MM.1S (cell line): ENCODE data around the gene MYL10.
A peak's percentile ranks its signal among the peaks of the same experiment; 100 is the strongest.

Experiments used
- DNase-seq: peaks from one replicate; pipeline ENCODE4 v3.0.0-alpha.2; 2015
- H2AFZ ChIP-seq: fragments of 300-600 bp; sonication (generic); 2 replicates; pipeline ENCODE4 v1.6.0; 2016; ENCODE audit warnings: antibody characterized with exemption, low read length
- H3F3A ChIP-seq: fragments of 300-600 bp; sonication (generic); 2 replicates; pipeline ENCODE4 v1.6.1; 2016; ENCODE audit warnings: mild to moderate bottlenecking, antibody characterized with exemption, low read length, moderate library complexity, mixed read lengths; ENCODE audit not compliant: insufficient read depth
- H3K27ac ChIP-seq: fragments of 300-600 bp; sonication (generic); 2 replicates; pipeline ENCODE4 v1.5.1; 2016; ENCODE audit warnings: mild to moderate bottlenecking, low read length
- H3K27me3 ChIP-seq: fragments of 300-600 bp; sonication (generic); replicated peaks from 2 replicates; pipeline ENCODE4 v1.6.0; 2016; ENCODE audit warnings: low read length; ENCODE audit not compliant: insufficient read depth
- H3K36me3 ChIP-seq: fragments of 300-600 bp; sonication (generic); replicated peaks from 2 replicates; pipeline ENCODE4 v1.6.1; 2016; ENCODE audit warnings: mild to moderate bottlenecking, low read length, mixed read lengths; ENCODE audit not compliant: insufficient read depth
- H3K4me1 ChIP-seq: fragments of 300-600 bp; sonication (generic); 2 replicates; pipeline ENCODE4 v1.6.1; 2016; ENCODE audit warnings: low read length, mixed read lengths
- H3K4me2 ChIP-seq: fragments of 300-600 bp; sonication (generic); 2 replicates; pipeline ENCODE4 v1.6.0; 2016; ENCODE audit warnings: low read depth, low read length
- H3K4me3 ChIP-seq: fragments of 300-600 bp; sonication (generic); 2 replicates; pipeline ENCODE4 v1.5.1; 2016; ENCODE audit warnings: low read length, mixed read lengths
- H3K79me2 ChIP-seq: fragments of 300-600 bp; sonication (generic); 2 replicates; pipeline ENCODE4 v1.6.1; 2016; ENCODE audit warnings: mixed run types, low read length, mixed read lengths
- H3K9ac ChIP-seq: fragments of 300-600 bp; sonication (generic); 2 replicates; pipeline ENCODE4 v1.6.1; 2016; ENCODE audit warnings: low read length, mixed read lengths
- H3K9me2 ChIP-seq: fragments of 300-600 bp; sonication (generic); replicated peaks from 2 replicates; pipeline ENCODE4 v1.6.1; 2016; ENCODE audit warnings: mild to moderate bottlenecking, low read length, mixed read lengths; ENCODE audit not compliant: insufficient read depth
- H3K9me3 ChIP-seq: fragments of 300-600 bp; sonication (generic); replicated peaks from 2 replicates; pipeline ENCODE4 v1.6.1; 2016; ENCODE audit warnings: mild to moderate bottlenecking, low read length, mixed read lengths; ENCODE audit not compliant: insufficient read depth
- H4K20me1 ChIP-seq: fragments of 300-600 bp; sonication (generic); 2 replicates; pipeline ENCODE4 v1.6.1; 2016; ENCODE audit warnings: mild to moderate bottlenecking, low read length, moderate library complexity, mixed read lengths; ENCODE audit not compliant: insufficient read depth
- CTCF ChIP-seq: fragments of 300-600 bp; sonication (generic); IDR thresholded peaks from 2 replicates; pipeline ENCODE4 v1.5.1; 2016; ENCODE audit warnings: antibody characterized with exemption, low read length, mixed read lengths
- EZH2 ChIP-seq: fragments of 300-600 bp; sonication (generic); optimal IDR thresholded peaks from 2 replicates; pipeline ENCODE3; 2017; ENCODE audit warnings: low read depth, mild to moderate bottlenecking, antibody characterized with exemption, low read length, mixed read lengths
- EZH2phosphoT487 ChIP-seq: fragments of 300-600 bp; sonication (generic); IDR thresholded peaks from 2 replicates; pipeline ENCODE4 v1.6.1; 2018; ENCODE audit warnings: antibody characterized with exemption, low read length

The MYL10 gene

GRCh38 chr7:101671371-101672356, 42.6 kb upstream of the MYL10 start:
- H3K4me2 ChIP-seq, result no peak overlapping the region
- H3K9me3 ChIP-seq, result no peaks in the 10 kb centered on the region

GRCh38 chr7:101669307-101669706, 40.2 kb upstream of the MYL10 start:
- Histone ChIP-seq H2AFZ (no peak overlapping the region), H3K4me2 (no peak overlapping the region), H3K9me3 (no peaks in the 10 kb centered on the region), H3K9me2 (no peaks in the 10 kb centered on the region), H3K27me3 (no peaks in the 10 kb centered on the region), H3F3A (no peaks in the 10 kb centered on the region), H3K9ac (no peak overlapping the region), H4K20me1 (no peaks in the 10 kb centered on the region), H3K4me1 (no peaks in the 10 kb centered on the region), H3K27ac (no peak overlapping the region), H3K79me2 (no peaks in the 10 kb centered on the region), H3K36me3 (no peaks in the 10 kb centered on the region), H3K4me3 (no peak overlapping the region)
- peak; percentile 38 for TF ChIP-seq CTCF
- TF ChIP-seq EZH2, result no peak
- no peak for DNase-seq

More at GRCh38 chr7:101671371-101672356, 42.6 kb upstream of the MYL10 start:
- no peaks in the 10 kb centered on the region for H3F3A ChIP-seq
- H3K27me3 ChIP-seq, result no peaks in the 10 kb centered on the region
- H4K20me1 ChIP-seq, result no peaks in the 10 kb centered on the region
- H3K4me3 ChIP-seq, result no peak overlapping the region
- H3K9me2 ChIP-seq, result no peaks in the 10 kb centered on the region
- no peak for TF ChIP-seq EZH2
- no peak for TF ChIP-seq EZH2phosphoT487
- no peak for TF ChIP-seq CTCF
- no peaks in the 10 kb centered on the region for H3K79me2 ChIP-seq
- DNase-seq, result no peak
- H3K9ac ChIP-seq, result no peak overlapping the region
- no peaks in the 10 kb centered on the region for H3K36me3 ChIP-seq
- H3K27ac ChIP-seq, result no peak overlapping the region
- no peaks in the 10 kb centered on the region for H3K4me1 ChIP-seq
- H2AFZ ChIP-seq, result no peak overlapping the region

GRCh38 chr7:101668726-101669125, 39.6 kb upstream of the MYL10 start:
- no peaks in the 10 kb centered on the region for H4K20me1 ChIP-seq
- no peak for TF ChIP-seq EZH2phosphoT487
- TF ChIP-seq CTCF, result no peak
- TF ChIP-seq EZH2, result no peak
- no peak overlapping the region for H2AFZ ChIP-seq
- no peaks in the 10 kb centered on the region for H3K27me3 ChIP-seq
- H3K9me2 ChIP-seq, result no peaks in the 10 kb centered on the region
- H3K27ac ChIP-seq, result no peak overlapping the region
- H3K79me2 ChIP-seq, result no peaks in the 10 kb centered on the region
- H3K4me2 ChIP-seq, result no peak overlapping the region
- H3K36me3 ChIP-seq, result no peaks in the 10 kb centered on the region
- H3K4me1 ChIP-seq, result no peaks in the 10 kb centered on the region
- no peak overlapping the region for H3K4me3 ChIP-seq
- H3K9me3 ChIP-seq, result no peaks in the 10 kb centered on the region
- no peak for DNase-seq
- no peak overlapping the region for H3K9ac ChIP-seq
- H3F3A ChIP-seq, result no peaks in the 10 kb centered on the region
